GOT3 (cell line): ENCODE results near the gene ZNF534.
"Not testable (repeated sequence)": the region's sequence is repeated elsewhere in the genome, so short reads cannot be mapped to it uniquely, and the experiment has no call there.

Source experiments
- DNase-seq: peaks from one replicate; lab custom pipeline; 2025; ENCODE audit warnings: mixed read lengths; lab: John Stamatoyannopoulos, UW

Gene ZNF534

DNA sequence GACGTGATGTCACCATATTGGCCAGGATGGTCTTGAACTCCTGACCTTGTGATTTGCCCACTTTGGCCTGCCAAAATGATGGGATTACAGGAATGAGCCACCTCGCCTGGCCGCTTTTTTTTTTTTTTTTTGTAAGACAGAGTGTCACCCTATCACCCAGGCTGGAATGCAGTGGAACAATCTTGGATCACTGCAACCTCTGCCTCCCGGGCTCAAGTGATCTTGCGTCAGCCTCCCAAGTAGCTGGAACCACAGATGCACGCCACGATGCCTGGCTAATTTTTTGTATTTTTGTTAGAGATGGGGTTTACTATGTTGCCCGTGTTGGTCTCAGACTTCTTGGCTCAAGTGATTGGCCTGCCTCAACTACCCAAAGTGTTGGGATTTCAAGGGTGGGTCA, 69.6 kb downstream of the ZNF534 start:
- DNase-seq: no peak

DNA sequence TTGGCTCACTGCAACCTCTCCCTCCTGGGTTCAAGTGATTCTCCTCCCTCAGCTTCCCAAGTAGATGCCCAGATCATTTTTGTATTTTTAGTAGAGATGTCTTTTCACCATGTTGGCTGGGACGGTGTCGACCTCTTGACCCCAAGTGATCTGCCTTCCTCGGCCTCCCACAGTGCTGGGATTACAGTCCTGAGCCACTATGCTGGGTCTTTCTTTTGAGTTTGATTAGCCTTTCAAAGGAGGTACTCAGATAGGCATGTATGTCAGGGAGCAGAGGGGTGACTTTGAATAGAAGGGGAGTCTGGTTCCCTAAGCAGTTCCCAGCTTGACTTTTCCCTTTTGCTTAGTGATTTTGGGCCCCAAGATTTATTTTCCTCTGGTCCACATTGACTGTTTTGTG, 71.5 kb downstream of the ZNF534 start:
- not testable (repeated sequence) for DNase-seq

DNA sequence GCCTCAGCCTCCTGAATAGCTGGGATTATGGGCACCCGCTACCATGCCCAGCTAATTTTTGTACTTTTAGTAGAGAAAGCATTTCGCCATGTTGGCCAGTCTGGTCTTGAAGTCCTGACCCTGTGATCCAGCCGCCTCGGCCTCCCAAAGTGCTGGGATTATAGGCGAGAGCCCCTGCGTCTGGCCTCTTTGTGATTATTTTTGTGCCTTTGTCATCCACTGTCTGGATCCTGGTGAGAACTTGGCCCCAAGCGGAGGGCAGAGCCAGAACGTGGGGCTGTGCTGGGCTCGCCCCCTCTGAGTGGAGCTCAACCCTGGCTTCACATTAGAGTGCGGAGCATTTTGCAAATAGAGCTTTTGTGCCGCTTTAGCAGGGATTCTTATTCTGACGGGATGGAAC, 72.0 kb downstream of the ZNF534 start:
- DNase-seq: not testable (repeated sequence)
